ENCODE data around the gene SCP2.

Gene SCP2

DNA sequence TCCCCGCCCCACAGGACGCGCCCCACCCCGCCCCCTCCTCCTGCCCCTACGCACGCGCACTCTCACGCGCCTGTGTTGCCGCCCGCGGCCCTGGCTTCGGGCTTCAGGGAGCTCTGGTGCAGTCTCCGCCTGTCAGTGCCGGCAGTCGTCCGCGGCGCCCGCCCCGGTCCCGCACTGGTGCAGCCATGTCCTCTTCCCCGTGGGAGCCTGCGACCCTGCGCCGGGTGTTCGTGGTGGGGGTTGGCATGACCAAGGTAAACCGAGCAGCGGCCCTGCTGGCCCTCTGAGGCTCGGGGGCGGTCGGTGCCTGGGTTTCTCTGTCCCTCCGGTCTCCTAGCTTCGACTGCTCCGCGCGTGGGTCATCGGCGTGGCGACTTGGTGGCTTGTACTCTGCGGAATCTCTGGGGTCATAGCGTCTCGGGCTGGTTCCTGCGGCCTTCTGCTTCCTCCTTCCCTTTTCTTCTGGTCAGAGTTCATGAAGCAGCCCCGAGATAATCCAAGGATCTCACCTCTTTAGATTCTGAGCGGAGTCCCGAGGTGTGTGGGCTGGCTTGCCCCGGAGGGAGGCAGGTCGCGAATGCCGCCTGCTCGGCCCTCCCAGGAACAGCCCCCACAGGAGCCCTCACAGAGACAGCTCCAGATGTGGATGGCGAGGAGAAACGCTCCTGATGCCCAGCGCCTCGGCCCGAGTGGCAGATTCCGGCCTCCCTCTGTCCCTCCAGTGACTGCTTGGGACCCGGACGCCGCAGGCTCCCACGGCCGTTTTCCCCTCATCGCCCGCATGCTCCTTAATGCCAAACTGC, at the start of gene SCP2:
SCP2 (plus strand) TSS at position 65 of the 803 bp plus-strand sequence; CDS start at position 186, 121 bp downstream.
- DNase-seq (ENCODE audit: low spot score): peak; percentile 92

DNA sequence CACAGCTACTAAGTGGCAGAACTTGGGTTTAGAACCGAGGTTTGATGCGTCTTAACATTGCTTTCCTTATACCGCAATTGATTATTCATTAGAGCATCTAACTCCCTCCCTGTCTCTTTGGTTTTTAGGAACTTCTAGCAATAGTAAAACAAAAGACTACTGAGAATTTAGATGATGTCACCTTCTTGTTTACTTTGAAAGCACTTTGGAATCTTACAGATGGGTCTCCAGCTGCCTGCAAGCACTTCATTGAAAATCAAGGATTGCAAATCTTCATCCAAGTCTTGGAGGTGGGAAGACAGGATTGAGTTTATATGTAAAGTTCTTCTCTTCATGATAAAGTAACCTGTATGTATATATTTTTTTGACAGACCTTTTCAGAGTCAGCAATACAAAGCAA, 49.5 kb upstream of the SCP2 start:
- DNase-seq (ENCODE audit: low spot score): no peak

DNA sequence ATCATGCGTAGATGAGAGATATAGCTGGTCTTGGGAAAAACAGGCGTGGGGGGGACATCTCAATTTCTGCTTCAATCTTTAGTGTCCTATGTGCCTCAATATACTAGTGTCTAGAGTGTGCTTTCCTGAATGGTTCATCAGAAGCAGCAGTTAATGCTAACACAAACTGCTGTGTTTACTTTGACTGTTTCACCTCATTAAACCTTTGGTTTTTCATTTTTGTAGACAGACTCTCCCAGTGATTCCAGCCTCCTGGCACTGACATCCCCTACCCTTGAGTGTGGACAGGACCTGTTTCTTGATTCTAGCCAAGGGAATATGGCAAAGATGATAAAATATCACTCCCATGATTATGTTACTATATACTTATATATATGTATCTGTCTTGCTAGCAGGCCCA, 46.9 kb upstream of the SCP2 start:
- no peak for DNase-seq (ENCODE audit: low spot score)

GRCh38 chr1:52887483-52887882, 39.6 kb upstream of the SCP2 start:
- no peak for DNase-seq (ENCODE audit: low spot score)

- no peak for DNase-seq (ENCODE audit: low spot score)
These were observed 34.5 kb upstream of the SCP2 start for GRCh38 chr1:52892424-52893215.

- DNase-seq (ENCODE audit: low spot score): no peak
These were observed 27.6 kb upstream of the SCP2 start for GRCh38 chr1:52899445-52899894.

DNA sequence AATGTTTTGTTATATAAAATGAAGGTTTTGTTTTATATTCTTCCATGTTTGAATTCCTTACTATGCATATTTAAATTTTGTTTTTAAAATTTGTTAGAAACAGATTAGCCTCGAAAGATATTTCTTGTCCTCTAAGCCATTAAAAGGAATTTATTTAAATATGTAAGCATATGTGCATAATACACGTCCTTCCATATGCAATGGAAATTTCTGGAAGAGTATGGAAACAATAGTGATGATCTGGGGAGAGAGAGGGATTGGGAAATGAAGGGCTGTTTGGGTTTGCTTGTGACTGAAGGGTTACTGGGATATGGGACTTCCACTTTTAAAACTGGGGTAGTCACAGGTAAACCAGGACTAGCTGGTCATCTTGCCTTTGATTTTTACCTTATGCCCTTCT, 26.7 kb upstream of the SCP2 start:
- DNase-seq (ENCODE audit: low spot score): no peak

DNA sequence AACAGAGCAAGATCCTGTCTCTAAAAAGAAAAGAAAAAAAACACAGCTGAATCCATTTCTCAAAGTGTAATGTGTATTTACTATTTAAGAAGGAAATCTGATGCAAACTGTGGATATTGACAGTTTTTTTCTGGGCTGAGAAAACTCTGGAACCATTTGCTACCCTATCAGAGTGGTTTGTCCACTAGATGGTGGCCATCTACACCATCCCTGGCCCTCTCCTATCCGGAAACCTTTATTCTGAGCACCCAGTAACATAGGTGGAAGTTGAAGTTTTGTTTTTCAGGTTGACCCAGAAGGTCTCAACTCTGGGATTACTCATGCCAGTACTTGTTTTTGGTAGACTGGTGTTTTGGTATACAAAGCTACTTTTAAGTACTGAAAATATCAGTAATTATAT, 25.7 kb upstream of the SCP2 start:
- DNase-seq (ENCODE audit: low spot score): no peak

DNA sequence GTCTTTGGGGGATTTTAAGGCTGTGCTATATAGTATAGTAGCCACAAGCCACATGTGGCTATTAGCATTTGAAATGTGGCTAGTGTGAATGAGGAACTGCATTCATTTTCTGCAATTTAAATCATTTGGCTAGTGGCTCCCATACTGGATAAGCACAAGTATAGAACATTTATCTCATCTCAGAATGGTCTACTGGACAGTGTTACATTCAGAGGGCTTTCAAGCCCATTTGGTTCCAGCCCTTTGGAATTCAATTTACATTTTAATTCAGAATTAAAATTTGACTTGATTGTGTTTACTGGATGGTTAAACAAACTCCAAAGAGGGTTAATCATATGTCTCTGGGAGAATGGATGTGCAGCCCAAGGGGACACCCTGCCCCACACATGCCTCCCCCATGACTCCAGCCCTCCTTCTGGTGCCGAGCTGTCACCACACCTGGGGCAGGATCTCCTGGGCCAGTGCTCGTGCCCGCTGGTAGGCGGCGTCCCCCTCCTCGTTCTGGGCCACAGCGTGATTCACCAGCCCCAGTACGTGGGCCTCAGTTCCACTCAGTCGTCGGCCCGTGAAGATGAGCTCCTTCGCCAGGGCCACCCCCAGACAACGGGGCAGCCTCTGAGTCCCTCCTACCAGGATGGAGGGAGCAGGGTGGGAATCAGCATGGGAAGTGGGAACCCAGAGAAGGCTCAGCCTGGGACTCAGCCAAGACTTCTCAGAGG, 22.7 kb upstream of the SCP2 start:
- no peak for DNase-seq (ENCODE audit: low spot score)

GRCh38 chr1:52904927-52905698, 22.0 kb upstream of the SCP2 start:
- DNase-seq (ENCODE audit: low spot score): peak; percentile 92

GRCh38 chr1:52906135-52906603, 20.9 kb upstream of the SCP2 start:
- DNase-seq (ENCODE audit: low spot score): no peak

GRCh38 chr1:52907068-52907811, 19.8 kb upstream of the SCP2 start:
- no peak for DNase-seq (ENCODE audit: low spot score)

DNA sequence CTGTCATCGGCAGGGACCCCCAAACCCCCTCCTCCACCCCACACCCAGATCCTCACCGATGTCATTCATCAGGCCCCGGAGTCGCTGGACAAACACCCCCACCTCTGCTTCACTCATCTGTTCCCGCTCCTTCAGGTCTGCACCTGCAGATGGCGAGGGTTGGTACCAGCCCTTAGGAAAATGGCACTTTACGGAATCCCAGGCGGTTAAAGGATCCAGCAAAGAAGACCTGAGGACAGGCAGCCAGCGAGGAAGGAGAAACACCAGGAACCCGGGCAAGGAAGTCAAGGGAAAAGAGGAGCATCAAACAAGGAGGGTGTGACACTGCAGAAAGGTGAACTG, 19.3 kb upstream of the SCP2 start:
- no peak for DNase-seq (ENCODE audit: low spot score)

- DNase-seq (ENCODE audit: low spot score): no peak
These were observed 15.5 kb upstream of the SCP2 start for GRCh38 chr1:52911541-52911940.

- DNase-seq (ENCODE audit: low spot score): no peak
These were observed 14.1 kb upstream of the SCP2 start for GRCh38 chr1:52913014-52913413.

DNA sequence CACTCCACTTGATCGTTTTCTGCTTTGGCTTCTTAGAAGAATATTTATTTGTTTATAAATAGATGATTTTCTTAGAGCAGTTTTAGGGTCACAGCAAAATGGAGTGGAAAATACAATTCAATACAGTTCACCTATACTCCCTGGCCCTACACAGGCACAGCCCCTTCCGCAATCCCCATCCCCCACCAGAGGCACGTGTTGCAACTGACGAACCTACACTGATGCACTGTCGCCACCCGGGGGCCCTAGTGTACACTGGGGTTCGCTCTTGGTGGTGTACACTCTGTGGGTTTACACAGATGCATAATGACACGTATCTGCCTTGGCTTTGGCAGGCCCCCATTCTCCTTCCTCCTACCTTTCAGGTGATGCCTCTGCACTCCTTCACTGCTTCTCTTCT, 13.5 kb upstream of the SCP2 start:
- DNase-seq (ENCODE audit: low spot score): peak; percentile 68

GRCh38 chr1:52914463-52914862, 12.6 kb upstream of the SCP2 start:
- no peak for DNase-seq (ENCODE audit: low spot score)

DNA sequence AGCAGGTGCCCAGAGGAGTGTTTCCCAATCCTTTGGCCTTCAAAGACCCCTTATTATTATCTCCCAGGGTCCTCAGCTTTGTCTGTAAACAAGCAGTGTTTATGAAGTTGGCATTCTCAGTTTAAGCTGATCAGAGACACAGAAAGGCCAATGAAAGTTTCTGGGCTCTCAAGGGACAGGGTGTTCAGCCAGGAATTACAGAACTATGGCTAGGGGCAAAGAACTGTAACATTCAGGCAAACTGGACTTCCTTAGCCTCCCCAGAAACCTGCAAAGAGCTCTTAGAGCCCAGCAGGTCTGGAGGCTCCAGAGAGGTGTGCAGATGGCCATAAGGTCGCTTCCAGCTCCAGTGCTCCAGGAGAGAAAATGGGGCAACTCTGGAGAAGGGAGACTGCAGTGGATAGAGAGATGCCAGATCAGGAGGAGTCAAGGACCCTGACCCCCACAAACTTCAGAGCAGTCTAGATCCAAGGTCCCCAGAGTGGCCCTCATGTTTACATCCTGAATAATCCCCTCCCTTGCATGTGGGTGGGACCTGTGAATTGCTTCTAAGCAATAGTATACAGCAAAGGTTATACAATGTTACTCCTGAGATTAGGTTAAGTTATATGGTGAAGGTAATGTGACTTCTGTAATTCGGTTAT, 11.7 kb upstream of the SCP2 start:
- no peak for DNase-seq (ENCODE audit: low spot score)

- no peak for DNase-seq (ENCODE audit: low spot score)
These were observed 11.2 kb upstream of the SCP2 start for GRCh38 chr1:52915855-52916220.

DNA sequence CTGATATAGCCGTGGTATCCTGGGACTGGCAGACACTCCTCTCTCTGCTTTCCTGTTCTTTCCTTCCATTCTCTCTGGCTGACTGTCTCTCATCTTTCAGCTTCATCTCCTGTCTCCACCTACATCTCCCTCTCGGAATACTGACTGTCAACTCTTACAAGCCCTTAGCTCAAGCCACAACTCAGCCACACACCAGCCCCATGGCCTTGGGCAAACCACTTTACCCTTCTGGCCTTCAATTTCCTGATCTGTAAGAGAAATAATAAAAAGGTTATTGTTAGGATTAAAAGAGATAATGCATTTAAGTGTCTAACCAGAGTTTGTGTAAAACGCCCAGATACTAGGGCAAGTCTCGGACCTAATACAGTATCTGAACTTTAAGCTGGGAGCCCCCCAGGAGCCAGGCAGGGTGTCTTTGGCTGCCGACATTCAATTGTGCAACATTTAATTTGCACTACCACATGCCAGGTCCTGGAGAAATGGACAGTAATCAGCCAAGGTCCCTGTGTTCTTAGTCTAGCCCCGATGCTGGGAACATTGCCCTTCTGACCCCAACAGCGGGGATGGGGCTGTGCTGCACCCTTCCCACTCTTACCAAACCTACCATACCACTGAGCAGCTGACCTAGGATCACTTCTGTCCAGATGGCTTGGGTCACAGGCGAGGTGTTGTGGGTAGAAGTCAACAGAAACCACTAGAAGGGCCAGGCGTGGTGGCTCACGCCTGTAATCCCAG, 10.7 kb upstream of the SCP2 start:
- DNase-seq (ENCODE audit: low spot score): no peak
